HG03558 (cell line): ENCODE results near the gene TIMM50.

ENCODE experiments used
- ATAC-seq: cut with Tn5 transposase; IDR thresholded peaks from one replicate; pipeline ENCODE4 v1.9.1; 2021; ENCODE audit warnings: moderate number of reproducible peaks; ENCODE audit not compliant: unreplicated experiment; ENCODE audit errors: extremely low read depth

TIMM50 gene

DNA sequence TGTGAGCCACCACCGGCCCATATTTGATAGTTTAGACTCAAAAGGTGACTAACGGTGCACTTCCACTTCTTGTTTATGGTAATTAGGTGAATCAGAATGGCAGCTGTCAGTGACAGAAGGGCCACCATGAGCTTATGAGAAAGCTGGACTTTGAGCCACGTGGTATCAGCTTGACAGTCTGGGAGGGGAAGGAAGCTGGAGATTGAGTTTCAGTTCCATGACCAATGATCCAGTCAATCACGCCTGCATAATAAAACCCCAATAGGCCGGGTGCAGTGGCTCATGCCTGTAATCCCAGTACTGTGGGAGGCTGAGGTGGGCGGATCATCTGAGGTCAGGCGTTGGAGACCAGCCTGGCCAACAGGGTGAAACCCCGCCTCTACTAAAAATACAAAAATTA, 43.9 kb downstream of the TIMM50 start:
- ATAC-seq, result no peak

DNA sequence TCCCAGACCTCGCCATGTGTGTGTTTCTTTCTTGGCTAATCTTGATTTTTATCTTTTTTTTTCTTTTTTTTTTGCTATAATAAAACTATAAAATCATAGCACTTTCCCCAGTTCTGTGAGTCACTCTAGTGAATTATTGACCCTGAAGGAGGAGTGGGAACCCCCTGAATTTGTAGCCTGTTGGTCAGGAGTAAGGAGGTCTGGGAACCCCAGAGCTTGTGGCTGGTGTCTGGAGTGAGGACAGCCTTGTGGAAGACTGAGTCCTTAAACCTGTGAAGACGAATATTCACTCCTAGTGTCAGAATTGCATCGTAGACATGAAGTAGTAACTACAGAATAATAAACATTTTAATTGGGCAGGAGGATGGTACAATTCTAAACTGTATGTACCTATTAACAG, 44.6 kb downstream of the TIMM50 start:
- ATAC-seq, result no peak

DNA sequence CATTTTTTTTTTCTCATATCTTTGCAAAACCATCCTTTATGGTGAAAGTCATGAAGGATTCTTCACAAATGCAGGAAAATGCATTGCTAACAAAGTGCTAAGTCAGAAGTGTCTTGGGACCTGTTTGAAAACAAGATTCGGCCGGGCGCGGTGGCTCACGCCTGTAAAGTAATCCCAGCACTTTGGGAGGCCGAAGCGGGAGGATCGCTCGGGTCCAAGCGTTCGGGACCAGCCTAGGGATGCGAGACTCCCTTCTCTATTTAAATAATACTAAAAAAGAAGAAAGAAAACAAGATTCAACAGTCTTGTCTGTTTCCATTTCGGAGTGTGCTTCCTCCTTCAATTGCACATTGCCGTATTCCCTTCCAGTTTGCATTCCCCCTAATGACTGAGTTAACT, 51.2 kb downstream of the TIMM50 start:
- ATAC-seq, result no peak

DNA sequence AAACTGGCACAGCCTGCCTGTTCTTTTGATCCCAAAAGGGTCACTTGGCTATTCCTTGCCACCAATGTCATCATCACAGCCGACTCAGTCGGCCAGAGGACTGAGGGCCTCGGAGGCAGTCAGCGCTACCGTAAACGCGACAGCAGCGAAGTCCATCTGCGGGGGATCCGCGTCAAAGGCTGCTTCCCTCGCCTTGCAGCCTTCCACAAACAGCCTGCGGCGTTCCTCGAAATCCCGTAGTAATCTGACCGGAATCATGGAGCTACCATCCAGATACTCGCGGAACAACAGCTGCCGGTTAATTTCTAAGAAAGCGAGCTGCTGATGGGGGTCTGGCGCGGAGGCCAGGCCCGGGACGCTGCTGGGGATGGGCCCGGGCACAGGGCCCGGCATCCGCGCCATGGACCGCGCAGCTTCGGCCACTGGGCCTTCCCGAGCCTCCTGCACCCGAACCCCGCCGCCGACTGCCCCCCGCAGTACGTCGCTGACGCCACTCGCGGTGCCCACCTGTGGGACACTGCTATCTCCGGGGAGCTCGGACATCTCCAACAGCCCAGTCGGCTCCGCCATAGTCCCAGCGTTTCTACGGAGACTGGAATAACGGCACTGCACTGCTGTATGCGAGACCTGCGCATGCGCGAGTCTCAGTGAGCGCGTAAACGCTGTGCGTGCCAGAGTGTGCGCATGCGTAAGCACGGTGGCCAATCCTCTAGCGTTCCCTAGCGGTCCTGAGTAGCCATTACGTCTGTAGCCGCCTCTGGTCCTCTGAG, 51.8 kb downstream of the TIMM50 start, which contains the start of gene EID2B:
EID2B (minus strand) TSS at position 620 of the 770 bp plus-strand sequence; CDS start at position 570, 50 bp downstream.
- peak; percentile 74 for ATAC-seq

DNA sequence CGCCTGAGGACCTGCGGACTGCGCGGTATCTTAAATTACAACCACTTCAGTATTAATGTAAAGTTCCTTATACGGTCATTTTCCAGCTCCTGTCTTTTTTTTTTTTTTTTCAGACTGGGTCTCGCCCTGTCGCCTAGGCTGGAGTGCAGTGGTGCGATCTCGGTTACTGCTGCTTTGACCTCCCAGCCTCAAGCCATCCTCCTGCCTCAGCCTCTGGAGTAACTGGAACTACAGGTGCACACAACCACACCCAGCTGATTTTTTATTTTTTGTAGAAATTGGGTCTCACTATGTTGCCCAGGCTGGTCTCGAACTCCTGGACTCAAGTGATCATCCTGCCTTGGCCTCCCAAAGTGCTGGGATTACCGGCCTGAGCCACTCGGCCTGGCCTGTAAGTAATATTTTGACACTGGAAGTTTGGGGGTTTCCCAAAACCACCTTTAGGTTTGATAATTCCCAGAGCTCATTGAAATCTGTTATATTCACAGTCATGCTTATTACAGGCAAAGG, 52.4 kb downstream of the TIMM50 start:
- ATAC-seq, result no peak

DNA sequence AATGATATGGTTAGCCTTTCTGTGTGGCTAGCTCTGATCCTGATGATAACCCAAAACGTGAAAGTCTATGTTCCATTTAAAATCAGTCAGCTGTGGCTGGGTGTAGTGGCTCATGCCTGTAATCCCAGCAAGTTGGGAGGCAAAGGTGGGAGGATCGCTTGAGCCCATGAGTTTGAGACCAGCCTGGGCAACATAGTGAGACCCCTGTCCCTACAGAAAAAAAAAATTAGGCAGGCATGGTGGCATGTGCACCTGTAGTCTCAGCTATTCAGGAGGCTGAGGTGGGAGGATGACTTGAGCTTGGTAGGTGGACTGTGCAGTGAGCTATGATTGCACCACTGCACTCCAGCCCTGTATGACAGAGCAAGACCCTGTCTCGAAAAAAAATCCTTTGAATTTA, 53.2 kb downstream of the TIMM50 start:
- ATAC-seq, result no peak

DNA sequence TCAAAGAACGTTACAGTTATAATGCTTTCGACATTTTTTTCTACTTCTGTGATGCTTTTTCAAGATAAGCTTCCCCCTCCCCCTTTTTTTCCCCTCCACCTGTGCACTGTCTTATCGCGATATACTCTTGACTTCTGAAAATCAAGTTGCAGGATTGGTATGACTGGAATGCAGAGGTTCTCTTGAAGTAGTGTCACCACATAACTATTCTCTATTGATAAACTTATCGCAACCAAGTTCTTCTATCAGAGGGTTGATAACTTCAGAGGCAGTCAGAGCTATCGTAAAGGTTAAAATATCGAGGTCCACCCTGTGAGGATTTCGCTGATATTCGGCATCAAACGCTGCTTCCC, 58.5 kb downstream of the TIMM50 start:
- no peak for ATAC-seq

DNA sequence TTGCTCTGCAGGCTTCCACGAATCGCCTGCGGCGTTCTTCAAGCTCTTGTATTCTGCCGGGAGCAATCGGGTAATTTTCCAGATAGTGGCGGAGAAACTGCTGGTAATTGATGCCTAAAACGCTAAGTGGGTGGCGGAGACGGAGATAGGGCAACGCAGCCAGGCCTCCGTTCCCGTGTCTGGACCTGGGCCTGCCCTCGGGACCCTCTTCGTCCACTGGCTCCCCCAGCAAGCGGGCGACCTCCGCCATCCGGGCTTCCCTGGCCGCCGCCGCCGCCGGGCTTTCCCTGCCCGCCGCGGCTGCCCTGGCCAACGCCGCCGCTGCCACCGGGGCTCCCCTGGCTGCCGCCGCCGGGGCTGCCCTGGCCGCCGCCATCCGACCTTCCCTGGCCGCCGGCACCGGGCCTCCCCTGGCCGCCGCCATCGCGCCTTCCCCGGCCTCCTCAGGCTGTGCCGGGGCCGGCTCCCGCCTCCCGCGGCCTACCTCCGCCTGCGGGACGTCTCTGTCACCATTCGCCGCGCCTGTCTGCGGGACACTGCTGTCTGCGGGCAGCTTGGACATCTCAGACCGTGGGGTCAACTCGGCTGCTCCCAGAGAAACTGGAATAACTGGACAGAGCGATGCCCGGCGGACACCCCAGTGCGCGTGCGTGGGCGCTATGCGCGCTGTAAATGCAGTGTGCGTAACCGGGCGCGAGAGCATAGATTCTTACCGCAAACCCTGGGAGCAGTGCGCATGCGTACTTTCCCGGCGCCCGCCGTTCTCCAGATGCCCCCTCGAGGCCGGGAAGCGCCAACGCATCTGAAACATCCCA, 59.1 kb downstream of the TIMM50 start, which contains the start of gene EID2:
EID2 (minus strand) TSS at position 644 of the 815 bp plus-strand sequence; CDS start at position 562, 82 bp downstream.
- ATAC-seq, result peak; percentile 81

DNA sequence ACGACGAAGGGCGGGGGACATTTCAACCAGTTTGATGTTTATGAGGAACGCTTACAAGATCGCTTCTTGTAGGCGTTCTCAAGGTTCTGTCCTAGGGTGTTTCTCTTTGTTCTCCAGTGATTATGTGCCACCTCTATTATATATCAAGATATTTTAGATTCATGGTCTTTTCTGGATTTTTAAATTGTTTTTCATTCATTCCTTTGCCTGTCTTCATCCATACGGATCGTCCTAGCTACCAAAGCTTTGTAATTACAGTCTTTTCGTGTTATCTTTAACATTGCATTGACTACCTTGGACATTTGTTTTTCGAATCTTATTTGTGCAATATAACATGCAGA, 59.7 kb downstream of the TIMM50 start:
- no peak for ATAC-seq
